T follicular helper cell (primary cell): Measurements from ENCODE around the gene PTPRR.
"Not testable (repeated sequence)": the region's sequence is repeated elsewhere in the genome, so short reads cannot be mapped to it uniquely, and the experiment has no call there.

ENCODE experiments used
- DNase-seq: peaks from one replicate; pipeline ENCODE4 v3.0.0-alpha.2; 2020; ENCODE audit warnings: low read depth

The PTPRR gene

GRCh38 chr12:70747445-70748260, 172.9 kb downstream of the PTPRR start:
- DNase-seq, result no peak

GRCh38 chr12:70745048-70745447, 175.5 kb downstream of the PTPRR start:
- DNase-seq, result no peak

- no peak for DNase-seq
Measured at GRCh38 chr12:70744178-70744577, 176.4 kb downstream of the PTPRR start.

- no peak for DNase-seq
Measured at GRCh38 chr12:70741256-70741655, 179.3 kb downstream of the PTPRR start.

GRCh38 chr12:70739756-70740155, 180.8 kb downstream of the PTPRR start:
- DNase-seq, result no peak

GRCh38 chr12:70736351-70737133, 184.0 kb downstream of the PTPRR start:
- DNase-seq, result no peak

GRCh38 chr12:70735197-70735596, 185.3 kb downstream of the PTPRR start:
- DNase-seq, result not testable (repeated sequence)

- no peak for DNase-seq
Measured at GRCh38 chr12:70733385-70733784, 187.2 kb downstream of the PTPRR start.

GRCh38 chr12:70732287-70732686, 188.3 kb downstream of the PTPRR start:
- no peak for DNase-seq

- no peak for DNase-seq
Measured at GRCh38 chr12:70730675-70731180, 189.8 kb downstream of the PTPRR start.

GRCh38 chr12:70724444-70724843, 196.1 kb downstream of the PTPRR start:
- no peak for DNase-seq

- DNase-seq, result no peak
Measured at GRCh38 chr12:70722584-70723343, 197.8 kb downstream of the PTPRR start.

GRCh38 chr12:70721656-70722357, 198.7 kb downstream of the PTPRR start:
- DNase-seq, result no peak

GRCh38 chr12:70721216-70721615, 199.3 kb downstream of the PTPRR start:
- no peak for DNase-seq

GRCh38 chr12:70719672-70720420, 200.7 kb downstream of the PTPRR start:
- DNase-seq, result no peak

GRCh38 chr12:70719071-70719470, 201.5 kb downstream of the PTPRR start:
- DNase-seq, result no peak

GRCh38 chr12:70711831-70712230, 208.7 kb downstream of the PTPRR start:
- no peak for DNase-seq

GRCh38 chr12:70709022-70709421, 211.5 kb downstream of the PTPRR start:
- no peak for DNase-seq

GRCh38 chr12:70706611-70707010, 213.9 kb downstream of the PTPRR start:
- no peak for DNase-seq

GRCh38 chr12:70698345-70698744, 222.2 kb downstream of the PTPRR start:
- no peak for DNase-seq
